Lower leg skin (tissue), 4 donors: ENCODE results near the gene LSM14B. TPM values are rescaled to one million over a fixed set of nuclear protein-coding genes. Genes with fewer than 3 reads are reported as not detected.

Source experiments
- DNase-seq, 2 donors: peaks; one replicate each; pipeline ENCODE4 v3.0.0-alpha.2; 2019; ENCODE audit warnings: low spot score in 2 of 2
- H3K4me3 ChIP-seq: fragments of 200-600 bp; sonication (generic); 2 replicates; pipeline ENCODE4 v1.5.1; 2017; ENCODE audit warnings: mild to moderate bottlenecking, low read depth; ENCODE audit not compliant: poor library complexity, severe bottlenecking
- POLR2A ChIP-seq, 2 donors: fragments of 450-650 bp; IDR thresholded peaks; one replicate each; pipeline ENCODE4 v1.6.1; 2016 to 2017; ENCODE audit warnings: antibody characterized with exemption in 2 of 2, mild to moderate bottlenecking in 1 of 2, moderate library complexity in 1 of 2
- WGBS, 2 donors: methylation state at CpG; one replicate each; pipeline ENCODE4 v1.1.5; 2018; 5-methylcytosine and 5-hydroxymethylcytosine counted together
- intact Hi-C: fragments of 100-400 bp; cut with DNase I; formaldehyde crosslinking; loops from one replicate; pipeline ENCODE4 v1.15.0; 2023; ENCODE audit warnings: low total_unique reads
- total RNA-seq, 4 donors: library from RNA; depleted of rRNA; stranded (reverse); fragments of >200 nt; gene quantifications; one replicate each; pipeline ENCODE4 v1.1.0, GENCODE V29; 2016
- TF ChIP-seq, protein P1 (sequence below), 3 donors: fragments of 450-650 bp; IDR thresholded peaks; one replicate each; pipeline ENCODE4 v1.5.1; 2016; ENCODE audit warnings: antibody characterized with exemption in 3 of 3, mild to moderate bottlenecking in 3 of 3, moderate library complexity in 2 of 3

Gene LSM14B
- total RNA-seq, 4 donors from 2014 or later: 44.9 to 60.3 (median 49.9) TPM

DNA sequence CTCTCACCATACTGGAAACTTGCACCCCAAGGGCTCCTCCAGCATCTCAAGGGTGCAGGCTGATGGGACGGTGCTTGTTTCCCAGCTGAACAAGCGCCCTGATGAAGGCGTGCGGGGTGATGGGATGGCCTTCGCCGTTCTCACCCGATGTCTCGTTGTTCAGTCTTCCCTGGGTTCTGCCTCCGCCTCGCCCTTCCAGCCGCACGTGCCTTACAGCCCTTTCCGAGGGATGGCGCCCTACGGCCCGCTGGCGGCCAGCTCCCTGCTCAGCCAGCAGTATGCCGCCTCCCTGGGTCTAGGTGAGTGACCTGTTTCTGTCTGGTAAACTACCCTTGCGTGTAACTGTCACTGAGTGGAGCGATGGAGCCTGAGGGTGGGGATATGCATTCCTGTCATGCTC, 3.9 kb downstream of the LSM14B start:
- WGBS, 2 donors: 91 to 92% methylated on average over 20 of the region's 20 CpGs
- H3K4me3 ChIP-seq: no peak overlapping the region
- no peak for DNase-seq
- intact Hi-C loops: no loop called here
- TF ChIP-seq POLR2A (IDR thresholded peaks at IDR 0.05): no peak
- TF ChIP-seq, protein P1, sequence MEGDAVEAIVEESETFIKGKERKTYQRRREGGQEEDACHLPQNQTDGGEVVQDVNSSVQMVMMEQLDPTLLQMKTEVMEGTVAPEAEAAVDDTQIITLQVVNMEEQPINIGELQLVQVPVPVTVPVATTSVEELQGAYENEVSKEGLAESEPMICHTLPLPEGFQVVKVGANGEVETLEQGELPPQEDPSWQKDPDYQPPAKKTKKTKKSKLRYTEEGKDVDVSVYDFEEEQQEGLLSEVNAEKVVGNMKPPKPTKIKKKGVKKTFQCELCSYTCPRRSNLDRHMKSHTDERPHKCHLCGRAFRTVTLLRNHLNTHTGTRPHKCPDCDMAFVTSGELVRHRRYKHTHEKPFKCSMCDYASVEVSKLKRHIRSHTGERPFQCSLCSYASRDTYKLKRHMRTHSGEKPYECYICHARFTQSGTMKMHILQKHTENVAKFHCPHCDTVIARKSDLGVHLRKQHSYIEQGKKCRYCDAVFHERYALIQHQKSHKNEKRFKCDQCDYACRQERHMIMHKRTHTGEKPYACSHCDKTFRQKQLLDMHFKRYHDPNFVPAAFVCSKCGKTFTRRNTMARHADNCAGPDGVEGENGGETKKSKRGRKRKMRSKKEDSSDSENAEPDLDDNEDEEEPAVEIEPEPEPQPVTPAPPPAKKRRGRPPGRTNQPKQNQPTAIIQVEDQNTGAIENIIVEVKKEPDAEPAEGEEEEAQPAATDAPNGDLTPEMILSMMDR (IDR thresholded peaks at IDR 0.05): no peak

DNA sequence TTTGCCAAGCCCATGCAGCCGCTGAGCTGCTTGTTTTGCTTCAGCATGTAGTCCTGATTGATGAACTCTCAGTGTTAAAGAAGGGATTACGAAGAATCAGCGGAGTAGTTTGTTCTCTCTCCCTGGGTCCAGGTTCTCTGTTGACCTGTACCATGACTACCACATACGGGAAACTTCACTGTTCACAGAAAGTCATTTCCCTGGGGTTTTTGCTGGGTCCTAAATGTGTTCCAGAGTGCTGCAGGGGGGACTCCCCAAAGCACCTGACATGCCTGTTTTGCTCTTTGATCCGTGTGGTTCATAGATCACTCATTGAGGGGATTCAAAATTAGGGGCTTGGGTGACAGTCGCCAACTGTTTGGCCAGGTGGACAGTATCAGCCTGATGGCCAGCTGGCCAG, 5.5 kb downstream of the LSM14B start:
- intact Hi-C loops: no loop called here
- no peak for TF ChIP-seq POLR2A (IDR thresholded peaks at IDR 0.05)
- TF ChIP-seq, protein P1 (IDR thresholded peaks at IDR 0.05): no peak
- no peak for DNase-seq
- WGBS, 2 donors: 88 to 95% methylated on average over 6 of the region's 6 CpGs
- H3K4me3 ChIP-seq: no peak overlapping the region

DNA sequence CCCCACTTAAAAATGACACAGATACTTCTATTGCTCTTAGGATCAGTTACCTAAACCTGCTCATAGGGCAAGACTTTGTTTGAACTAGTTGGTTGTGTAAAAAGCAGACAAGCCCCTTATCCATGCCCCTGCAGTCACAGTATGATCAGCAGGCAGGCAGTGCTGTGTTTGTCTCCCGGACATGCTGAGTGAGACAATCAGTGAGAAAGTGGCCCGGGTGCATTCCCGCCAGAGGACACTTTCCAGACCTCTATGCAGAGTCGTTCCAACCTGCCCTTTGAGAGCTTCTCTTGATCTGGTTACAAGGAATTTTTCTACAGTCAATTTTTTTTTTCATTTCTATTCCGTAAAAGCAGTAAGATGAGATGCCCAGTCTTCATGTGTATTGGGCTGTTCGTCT, 6.2 kb downstream of the LSM14B start:
- no peak overlapping the region for H3K4me3 ChIP-seq
- TF ChIP-seq, protein P1 (IDR thresholded peaks at IDR 0.05): no peak
- TF ChIP-seq POLR2A (IDR thresholded peaks at IDR 0.05): no peak
- intact Hi-C loops: no loop called here
- 80 to 88% methylated on average over 6 of the region's 6 CpGs for WGBS, 2 donors
- DNase-seq: no peak

DNA sequence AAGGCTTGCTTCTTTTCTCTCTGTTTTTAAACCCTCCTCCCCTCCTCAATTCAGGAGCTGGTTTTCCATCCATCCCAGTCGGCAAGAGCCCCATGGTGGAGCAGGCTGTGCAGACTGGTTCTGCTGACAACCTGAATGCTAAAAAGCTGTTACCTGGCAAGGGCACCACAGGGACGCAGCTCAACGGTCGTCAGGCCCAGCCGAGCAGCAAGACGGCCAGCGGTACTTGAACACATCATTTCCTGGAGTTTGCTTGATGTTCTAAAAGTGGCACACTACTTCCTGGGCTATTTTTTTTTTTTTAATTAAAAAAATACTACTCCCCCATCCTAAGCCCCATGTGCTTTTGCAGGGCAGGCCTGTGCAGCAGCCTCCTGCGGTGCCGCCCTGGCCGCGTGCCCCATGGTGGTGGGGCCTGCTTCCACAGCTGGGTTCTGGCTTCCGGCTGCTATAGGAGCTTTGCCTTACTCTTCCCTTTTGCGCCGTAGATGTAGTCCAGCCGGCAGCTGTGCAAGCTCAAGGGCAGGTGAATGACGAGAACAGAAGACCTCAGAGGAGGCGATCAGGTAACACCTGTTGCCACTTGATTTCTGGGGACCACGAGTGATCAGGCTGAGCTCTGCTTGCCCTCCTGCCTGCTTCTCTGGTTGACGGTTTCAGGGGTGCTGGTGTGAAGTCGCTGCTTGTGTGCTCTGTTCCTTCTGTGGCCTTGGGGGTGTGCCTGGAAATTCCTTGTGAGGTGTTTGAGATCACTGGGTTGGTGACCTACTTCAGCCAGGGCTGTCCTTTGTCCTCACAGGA, 7.7 kb downstream of the LSM14B start:
- 84 to 91% methylated on average over 20 of the region's 20 CpGs for WGBS, 2 donors
- H3K4me3 ChIP-seq: no peak overlapping the region
- intact Hi-C loops: no loop called here
- DNase-seq: no peak
- no peak for TF ChIP-seq POLR2A (IDR thresholded peaks at IDR 0.05)
- TF ChIP-seq, protein P1 (IDR thresholded peaks at IDR 0.05): no peak

DNA sequence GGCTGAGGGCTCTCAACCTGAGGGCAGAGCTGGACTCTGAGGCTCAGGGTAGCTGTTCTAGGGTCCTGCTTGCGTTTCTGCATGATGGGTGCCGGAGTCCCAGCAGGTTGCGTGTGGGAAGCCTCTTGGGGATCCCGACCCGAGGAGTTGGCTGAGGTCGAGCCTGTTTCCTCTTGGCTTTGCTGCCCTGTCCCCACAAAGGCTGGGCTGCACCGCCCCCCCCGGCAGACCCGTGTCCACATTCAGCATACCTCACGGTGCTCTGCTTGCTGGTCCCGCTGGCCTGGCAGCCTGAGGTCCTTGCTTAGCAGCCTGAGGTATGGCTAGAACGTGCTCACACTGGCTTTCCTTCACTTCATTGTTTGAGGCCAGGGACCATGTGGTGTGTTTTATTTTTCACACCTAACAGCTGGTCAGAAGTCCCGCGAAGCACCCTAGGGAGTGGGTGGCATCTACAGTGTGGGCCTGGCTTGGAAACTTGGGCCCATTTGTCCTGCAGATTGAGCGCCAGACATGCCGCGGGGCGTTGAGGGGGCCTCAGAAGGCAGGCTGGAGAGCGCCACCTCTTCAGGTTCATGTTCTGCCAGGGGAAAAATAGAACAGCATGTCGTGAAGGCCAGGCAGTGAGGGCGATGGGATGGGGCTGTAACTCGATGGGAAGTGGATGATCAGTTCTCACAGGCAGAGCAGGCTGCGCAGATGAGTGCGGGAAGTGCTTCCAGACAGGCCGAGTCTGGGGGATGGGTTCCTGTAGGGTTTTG, 9.5 kb downstream of the LSM14B start:
- H3K4me3 ChIP-seq: no peak overlapping the region
- no peak for DNase-seq
- 93 to 95% methylated on average over 24 to 25 of the region's 25 CpGs for WGBS, 2 donors
- intact Hi-C loops: no loop called here
- TF ChIP-seq POLR2A (IDR thresholded peaks at IDR 0.05): no peak
- TF ChIP-seq, protein P1 (IDR thresholded peaks at IDR 0.05): no peak
